HEK293T (cell line): ENCODE data around the gene TBX10.

Source experiments
- CTCF ChIA-PET: fragments of 350-600 bp; formaldehyde crosslinking; extraction: SDS; loops from one replicate; lab custom pipeline; 2021; ENCODE audit warnings: antibody characterized with exemption, inconsistent platforms; lab: Yijun Ruan, JAX
- POLR2A ChIA-PET: fragments of 350-600 bp; formaldehyde crosslinking; extraction: SDS; loops from one replicate; lab custom pipeline; 2020; ENCODE audit warnings: antibody characterized with exemption, inconsistent platforms; lab: Yijun Ruan, JAX
- DNase-seq: peaks from one replicate; pipeline ENCODE4 v3.0.0; 2012; ENCODE audit warnings: mixed read lengths; ENCODE audit errors: extremely low spot score
- ARNT ChIP-seq: fragments of 450-650 bp; IDR thresholded peaks from 2 replicates; pipeline ENCODE4 v1.6.1; 2017; ENCODE audit warnings: mild to moderate bottlenecking
- BHLHE40 ChIP-seq: fragments of 450-650 bp; IDR thresholded peaks from 2 replicates; pipeline ENCODE4 v1.6.1; 2016; ENCODE audit warnings: mild to moderate bottlenecking, moderate library complexity, borderline replicate concordance
- CTBP1 ChIP-seq: fragments of 450-650 bp; IDR thresholded peaks from 2 replicates; pipeline ENCODE4 v1.6.1; 2016; ENCODE audit warnings: borderline replicate concordance
- ELF4 ChIP-seq: fragments of 450-650 bp; IDR thresholded peaks from 2 replicates; pipeline ENCODE4 v1.6.1; 2017; ENCODE audit warnings: antibody characterized with exemption
- FOXA1 ChIP-seq: fragments of 450-650 bp; IDR thresholded peaks from 2 replicates; pipeline ENCODE4 v1.6.1; 2016; ENCODE audit warnings: mild to moderate bottlenecking
- FOXK2 ChIP-seq: fragments of 450-650 bp; IDR thresholded peaks from 2 replicates; pipeline ENCODE4 v1.6.1; 2016; ENCODE audit warnings: mild to moderate bottlenecking
- FOXM1 ChIP-seq: fragments of 450-650 bp; IDR thresholded peaks from 2 replicates; pipeline ENCODE4 v1.6.1; 2017; ENCODE audit warnings: mild to moderate bottlenecking, borderline replicate concordance
- HDGF ChIP-seq: fragments of 450-650 bp; IDR thresholded peaks from 2 replicates; pipeline ENCODE4 v1.6.1; 2017; ENCODE audit warnings: antibody characterized with exemption, borderline replicate concordance
- L3MBTL2 ChIP-seq: fragments of 450-650 bp; conservative IDR thresholded peaks from 2 replicates; pipeline ENCODE4 v1.6.1; 2016; ENCODE audit warnings: mild to moderate bottlenecking
- LEF1 ChIP-seq: fragments of 450-650 bp; IDR thresholded peaks from 2 replicates; pipeline ENCODE4 v1.6.1; 2017; ENCODE audit warnings: mild to moderate bottlenecking, borderline replicate concordance
- NFRKB ChIP-seq: fragments of 450-650 bp; IDR thresholded peaks from 2 replicates; pipeline ENCODE4 v1.6.1; 2016; ENCODE audit warnings: mild to moderate bottlenecking, moderate library complexity
- SP1 ChIP-seq: fragments of 450-650 bp; IDR thresholded peaks from 2 replicates; pipeline ENCODE4 v1.6.1; 2017
- SUZ12 ChIP-seq: fragments of 450-650 bp; IDR thresholded peaks from 2 replicates; pipeline ENCODE4 v1.6.1; 2016; ENCODE audit warnings: mild to moderate bottlenecking
- TARDBP ChIP-seq: fragments of 450-650 bp; IDR thresholded peaks from 2 replicates; pipeline ENCODE4 v1.6.1; 2016
- ZNF384 ChIP-seq: fragments of 450-650 bp; IDR thresholded peaks from 2 replicates; pipeline ENCODE4 v1.6.1; 2016
- TF ChIP-seq, protein P1 (sequence below): fragments of 450-650 bp; IDR thresholded peaks from 2 replicates; pipeline ENCODE4 v1.6.1; 2016

Gene TBX10

GRCh38 chr11:67666676-67667489 is 27.3 kb upstream of the TBX10 start:
- TF ChIP-seq ARNT = no peak
- TF ChIP-seq L3MBTL2 = no peak
- TF ChIP-seq NFRKB = no peak
- TF ChIP-seq ELF4 = no peak
- TF ChIP-seq, protein P1, sequence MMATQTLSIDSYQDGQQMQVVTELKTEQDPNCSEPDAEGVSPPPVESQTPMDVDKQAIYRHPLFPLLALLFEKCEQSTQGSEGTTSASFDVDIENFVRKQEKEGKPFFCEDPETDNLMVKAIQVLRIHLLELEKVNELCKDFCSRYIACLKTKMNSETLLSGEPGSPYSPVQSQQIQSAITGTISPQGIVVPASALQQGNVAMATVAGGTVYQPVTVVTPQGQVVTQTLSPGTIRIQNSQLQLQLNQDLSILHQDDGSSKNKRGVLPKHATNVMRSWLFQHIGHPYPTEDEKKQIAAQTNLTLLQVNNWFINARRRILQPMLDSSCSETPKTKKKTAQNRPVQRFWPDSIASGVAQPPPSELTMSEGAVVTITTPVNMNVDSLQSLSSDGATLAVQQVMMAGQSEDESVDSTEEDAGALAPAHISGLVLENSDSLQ = no peak
- TF ChIP-seq BHLHE40 = no peak
- TF ChIP-seq FOXM1 = no peak
- no peak for TF ChIP-seq ZNF384
- TF ChIP-seq SUZ12 = no peak
- TF ChIP-seq TARDBP = no peak
- no peak for TF ChIP-seq HDGF
- TF ChIP-seq CTBP1 = no peak
- ChIA-PET CTCF (no interaction called here), POLR2A (no interaction called here)
- DNase-seq = no peak

- POLR2A ChIA-PET = no interaction called here
- CTCF ChIA-PET = no interaction called here
- TF ChIP-seq TARDBP (no peak), NFRKB (no peak), ZNF384 (no peak), FOXK2 (no peak), LEF1 (no peak), HDGF (no peak), FOXM1 (no peak), FOXA1 (no peak), SUZ12 (no peak), SP1 (no peak)
- TF ChIP-seq, protein P1 = no peak
- no peak for DNase-seq
Observed at GRCh38 chr11:67666303-67666645, 26.7 kb upstream of the TBX10 start.

- TF ChIP-seq BHLHE40 (no peak), FOXM1 (no peak), LEF1 (no peak), ELF4 (no peak), FOXA1 (no peak), FOXK2 (no peak), SUZ12 (no peak), ZNF384 (no peak), ARNT (no peak), SP1 (no peak), CTBP1 (no peak), L3MBTL2 (no peak), HDGF (no peak), TARDBP (no peak), NFRKB (no peak)
- TF ChIP-seq, protein P1 = no peak
- ChIA-PET POLR2A (no interaction called here), CTCF (interaction anchor here (1.6 kb wide), 1 partner anchor 36 kb away, joined by 6 read pairs; the partner anchor contains the start of gene NUDT8)
- no peak for DNase-seq
Observed at GRCh38 chr11:67665541-67666302, 26.2 kb upstream of the TBX10 start.

DNA sequence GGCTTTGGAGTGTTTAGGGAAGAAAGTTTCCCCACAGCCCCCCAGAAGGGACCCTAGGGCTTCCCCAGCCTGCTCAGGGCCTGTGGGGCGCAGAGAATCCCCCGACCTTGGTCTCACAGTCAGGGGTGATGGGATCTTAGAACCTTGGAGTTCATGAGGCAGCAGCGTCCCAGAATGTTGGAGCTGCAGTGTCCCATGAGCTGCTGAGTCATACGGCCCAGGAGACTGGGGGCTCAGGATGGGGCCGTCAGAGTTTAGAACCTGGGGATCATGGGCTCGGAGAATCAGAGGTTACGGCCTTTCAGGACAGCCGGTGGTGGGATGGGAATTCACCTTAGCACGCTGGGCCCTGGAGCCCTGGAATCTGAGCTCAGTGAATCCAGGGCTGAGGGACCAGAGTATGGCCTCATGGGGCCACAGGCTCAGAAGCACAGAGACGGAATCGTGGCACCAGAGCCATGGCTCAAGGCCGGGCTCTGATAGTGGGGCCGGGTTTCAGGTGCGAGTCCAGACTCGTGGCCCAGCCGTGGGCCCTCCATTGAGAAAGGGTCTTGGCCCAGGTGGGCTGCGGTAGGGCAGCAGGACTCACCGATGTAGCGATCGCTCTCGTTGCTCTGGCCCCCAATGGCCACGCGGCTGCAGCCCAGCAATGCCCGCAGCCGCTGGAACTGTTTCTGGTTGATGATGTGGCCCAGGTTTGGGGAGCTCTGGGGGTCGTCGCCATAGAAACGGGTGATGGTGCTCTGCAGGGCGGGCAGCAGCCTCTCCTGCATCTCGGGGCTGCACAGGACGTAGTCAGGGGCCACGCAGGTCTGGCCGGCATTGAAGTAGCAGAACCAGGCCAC is 25.4 kb upstream of the TBX10 start:
- CTCF ChIA-PET = interaction anchor here (1.6 kb wide), 1 partner anchor 36 kb away, joined by 6 read pairs; the partner anchor contains the start of gene NUDT8
- TF ChIP-seq SUZ12 (no peak), FOXM1 (no peak), CTBP1 (no peak), ARNT (no peak), TARDBP (no peak), SP1 (no peak), FOXK2 (no peak)
- no peak for DNase-seq
- POLR2A ChIA-PET = no interaction called here

DNA sequence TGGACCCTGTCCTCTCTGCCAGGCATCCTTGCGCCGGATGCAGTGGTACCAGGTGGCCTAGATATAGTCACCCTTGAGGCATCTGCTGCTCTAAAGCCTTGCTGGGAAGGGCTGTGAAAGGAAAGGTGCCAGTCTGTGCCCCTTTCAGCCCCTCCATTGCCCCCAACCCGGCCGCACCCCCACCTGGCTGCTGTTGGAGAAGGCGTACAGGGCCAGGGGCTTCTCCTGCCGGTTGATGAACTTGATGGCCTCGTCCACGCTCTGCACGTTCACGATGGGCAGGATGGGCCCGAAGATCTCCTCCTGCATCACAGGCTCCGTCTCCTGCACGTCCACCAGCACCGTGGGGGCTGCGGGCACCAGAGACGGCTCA is 24.6 kb upstream of the TBX10 start:
- TF ChIP-seq FOXA1 (no peak), LEF1 (no peak), FOXK2 (no peak), CTBP1 (no peak), FOXM1 (no peak), L3MBTL2 (no peak), HDGF (no peak), NFRKB (no peak), SP1 (no peak), ARNT (no peak)
- TF ChIP-seq, protein P1 = no peak

More for the DNA sequence above, 24.6 kb upstream of the TBX10 start:
- CTCF ChIA-PET = interaction anchor here (1.6 kb wide), 1 partner anchor 35 kb away, joined by 6 read pairs; the partner anchor contains the start of gene NUDT8
- POLR2A ChIA-PET = no interaction called here
- DNase-seq = no peak
